ENCODE measurements around the gene PEX14.

- TF ChIP-seq POLR2A (IDR thresholded peaks at IDR 0.05; ENCODE audit: extremely low read depth, insufficient read length), result no peak
- TF ChIP-seq CTCF (IDR thresholded peaks at IDR 0.05; ENCODE audit: low read depth, low read length), result no peak
- TF ChIP-seq MAX (IDR thresholded peaks at IDR 0.05; ENCODE audit: low read depth, low read length), result no peak
- TF ChIP-seq MYC (IDR thresholded peaks at IDR 0.05; ENCODE audit: low read depth, low read length), result no peak
Observed at GRCh38 chr1:10650556-10651388, 176.0 kb downstream of the PEX14 start.
